NCI-H2081 treated with DMSO at 0.1 percent for 48 hours (cell line): ENCODE results near the gene GPATCH3.
"Not testable (repeated sequence)": the region's sequence is repeated elsewhere in the genome, so short reads cannot be mapped to it uniquely, and the experiment has no call there.

Experiments
- DNase-seq: peaks from one replicate; lab custom pipeline; 2025; lab: John Stamatoyannopoulos, UW

Gene GPATCH3

GRCh38 chr1:26913389-26913753 lies 13.1 kb upstream of the GPATCH3 start:
- no peak for DNase-seq

DNA sequence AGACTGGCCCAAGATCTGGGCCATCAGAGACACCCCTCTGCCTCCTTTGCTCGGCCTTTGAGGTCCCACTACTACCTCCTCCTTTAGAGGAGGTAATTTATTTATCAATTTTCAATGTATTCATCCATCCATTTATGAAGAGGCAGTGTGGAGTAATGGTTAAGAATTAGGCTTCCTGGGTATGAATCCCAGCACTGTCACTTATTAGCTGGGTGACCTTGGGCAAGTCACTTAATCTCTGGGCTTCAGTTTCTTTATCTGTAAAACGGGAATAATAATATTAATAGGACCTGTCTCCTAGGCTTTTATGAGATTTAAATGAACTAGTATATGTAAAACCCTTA lies 11.9 kb upstream of the GPATCH3 start:
- no peak for DNase-seq

DNA sequence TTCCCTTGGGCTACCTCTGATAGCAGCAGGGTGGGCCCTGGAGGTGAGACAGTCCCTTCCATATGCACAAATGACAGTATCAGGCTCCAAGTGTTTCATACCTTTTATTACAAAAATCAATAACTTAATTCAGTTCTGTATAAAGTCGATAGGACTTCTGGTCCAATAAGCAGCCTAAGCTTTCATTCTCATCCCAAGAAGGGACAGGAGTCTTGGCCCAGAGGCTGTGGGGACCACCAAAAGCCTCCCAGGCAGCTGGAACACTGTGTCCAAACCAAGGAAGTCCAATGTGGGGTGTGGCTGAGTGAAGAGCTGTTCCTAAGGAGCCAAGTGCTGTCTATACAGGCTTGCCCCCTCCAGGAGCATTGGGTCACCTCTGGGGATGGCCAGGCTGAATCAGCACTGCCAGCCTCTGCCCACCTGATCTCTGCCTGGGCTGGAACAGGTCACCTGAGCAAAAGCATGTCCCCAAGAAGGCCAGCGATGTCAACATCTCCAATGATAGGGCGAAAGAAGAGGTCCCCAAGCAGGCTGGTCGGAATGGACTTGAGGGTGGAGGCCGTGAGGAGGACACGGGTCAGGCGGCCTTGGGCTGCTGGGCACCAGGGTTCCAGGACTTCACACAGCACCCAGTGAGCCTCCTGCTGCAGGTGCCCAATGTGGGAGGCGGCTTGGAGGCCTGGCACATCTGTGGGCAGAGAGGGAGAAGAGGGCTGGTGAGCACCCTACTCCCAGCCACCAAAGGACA lies 11.3 kb upstream of the GPATCH3 start:
- DNase-seq, result no peak

DNA sequence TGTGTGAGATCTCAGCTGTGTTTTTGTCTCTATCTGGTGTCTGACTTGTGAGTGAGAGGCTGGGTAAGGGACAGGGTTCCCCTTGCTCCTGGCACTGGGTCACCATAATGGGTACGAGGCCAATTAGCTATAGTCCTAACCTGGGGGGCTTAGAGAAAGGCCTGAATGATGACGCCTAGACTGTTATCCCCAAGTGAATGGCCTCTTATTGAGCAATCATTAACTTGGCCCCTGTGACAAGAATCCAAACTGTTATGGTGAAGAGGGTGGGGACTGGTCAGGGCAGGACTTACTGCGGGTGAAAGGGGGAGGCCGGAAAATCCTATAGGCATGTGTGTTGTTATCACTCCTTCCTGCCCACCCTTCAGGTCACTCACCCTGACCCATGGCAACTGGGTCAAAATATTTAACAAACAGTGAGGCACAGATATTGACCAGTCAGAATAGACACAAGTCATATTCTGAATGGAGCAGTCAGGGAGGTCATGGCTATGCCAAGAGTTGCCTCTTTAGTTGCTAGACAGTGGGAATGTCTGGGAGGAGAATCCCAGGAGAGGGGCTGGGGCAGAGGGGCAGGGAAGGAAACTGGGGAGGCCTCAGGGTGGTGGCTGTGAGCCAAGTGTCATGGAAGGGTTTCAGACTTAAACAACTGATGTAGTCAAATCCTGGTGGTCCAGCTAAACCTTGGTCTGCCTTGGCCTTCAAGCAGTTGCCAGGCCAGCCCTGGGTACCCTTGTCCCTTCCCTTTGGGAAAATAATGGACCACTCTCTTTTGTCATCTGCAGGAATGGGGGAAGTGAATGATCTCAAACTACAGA lies 10.3 kb upstream of the GPATCH3 start:
- DNase-seq, result no peak

DNA sequence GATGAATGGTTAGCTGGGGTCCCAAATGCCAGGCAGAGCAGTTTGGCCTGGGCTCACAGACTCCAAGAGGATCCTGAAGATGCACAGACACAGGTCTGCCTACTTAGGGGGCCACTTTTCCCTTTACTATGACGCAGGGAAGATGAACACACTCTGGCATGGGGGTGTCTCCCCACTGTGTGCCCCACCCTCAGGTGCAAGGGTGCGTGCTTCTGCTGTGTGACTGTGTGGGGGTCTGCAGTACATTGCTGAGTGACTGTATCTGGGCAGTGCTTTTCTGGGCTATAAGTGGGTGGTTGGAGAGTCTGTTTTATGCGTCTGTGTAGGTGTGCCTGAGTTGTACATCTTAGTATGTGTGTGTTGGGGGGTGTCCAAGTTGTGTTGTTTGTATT lies 9.7 kb upstream of the GPATCH3 start:
- DNase-seq, result no peak

DNA sequence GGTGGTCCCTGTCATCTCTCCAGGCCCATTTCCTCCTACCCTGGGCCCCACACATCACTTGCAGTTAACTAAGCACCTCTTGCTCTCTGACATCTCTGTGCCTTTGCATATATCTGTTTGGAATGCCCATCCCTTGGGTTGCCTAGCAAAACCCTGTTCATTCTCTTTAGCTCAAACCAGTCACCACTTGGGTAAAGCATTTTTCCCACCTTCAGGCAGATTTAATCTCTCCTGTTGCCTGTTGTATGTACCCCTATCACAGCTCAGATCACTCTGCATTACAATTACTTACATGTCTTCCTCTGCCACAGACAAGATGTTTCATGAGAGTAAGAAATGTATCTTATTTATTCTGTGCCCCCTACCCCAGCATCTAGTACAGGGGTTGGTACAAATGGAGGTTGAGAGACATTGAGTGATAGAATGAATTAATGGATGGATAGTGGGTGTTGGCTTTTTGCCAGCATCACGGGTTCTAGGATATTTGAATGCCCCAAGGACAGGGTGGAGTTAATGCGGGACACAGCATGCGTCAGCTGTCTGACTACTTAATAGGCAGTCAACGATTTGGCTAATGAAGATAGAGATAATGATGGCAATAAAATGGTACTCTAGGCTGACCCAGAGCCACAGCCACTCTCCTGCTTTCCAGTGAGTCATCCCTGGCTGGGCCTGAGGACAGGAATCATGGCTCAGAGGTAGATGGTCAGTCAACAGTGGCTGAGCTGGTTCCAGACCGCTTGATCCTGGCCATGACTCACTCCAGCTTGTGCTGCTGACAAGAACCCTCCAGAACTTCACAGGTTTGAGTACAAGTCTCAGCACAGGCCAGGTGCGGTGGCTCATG lies 7.0 kb upstream of the GPATCH3 start:
- DNase-seq, result no peak

DNA sequence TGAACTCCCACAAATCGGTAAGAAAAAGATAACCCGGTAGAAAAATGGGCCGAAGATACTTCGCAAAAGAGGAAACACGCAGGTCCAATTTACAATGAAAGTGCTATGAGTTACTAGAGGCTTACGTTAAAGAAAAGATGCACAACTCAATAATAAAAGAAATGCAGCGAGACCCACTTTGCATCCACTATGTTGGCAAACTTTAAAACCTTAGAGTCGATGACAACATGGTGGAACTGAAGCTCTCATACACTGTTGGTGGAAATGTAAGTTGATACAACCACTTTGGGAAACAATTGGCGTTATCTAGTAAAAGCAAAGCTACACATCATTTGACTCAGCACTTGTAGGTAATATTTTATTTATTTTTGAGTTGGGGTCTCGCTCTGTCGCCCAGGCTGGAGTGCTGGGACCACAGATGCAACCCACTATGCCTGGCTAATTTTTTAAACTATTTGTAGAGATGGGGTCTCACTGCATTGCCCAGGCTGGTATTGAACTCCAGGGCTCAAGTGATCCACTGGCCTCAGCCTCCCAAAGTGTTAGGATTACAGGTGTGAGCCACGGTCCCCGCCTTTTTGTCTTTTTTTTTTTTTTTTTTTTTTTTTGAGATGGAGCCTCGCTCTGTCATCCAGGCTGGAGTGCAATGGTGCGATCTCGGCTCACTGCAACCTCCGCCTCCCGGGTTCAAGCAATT lies 696 bp upstream of the GPATCH3 start:
- DNase-seq, result no peak

- no peak for DNase-seq
These were observed 2.9 kb downstream of the GPATCH3 start for GRCh38 chr1:26897351-26897750.

GRCh38 chr1:26894263-26894662 lies 6.0 kb downstream of the GPATCH3 start:
- DNase-seq, result no peak

GRCh38 chr1:26890467-26890796 lies 9.8 kb downstream of the GPATCH3 start:
- no peak for DNase-seq

DNA sequence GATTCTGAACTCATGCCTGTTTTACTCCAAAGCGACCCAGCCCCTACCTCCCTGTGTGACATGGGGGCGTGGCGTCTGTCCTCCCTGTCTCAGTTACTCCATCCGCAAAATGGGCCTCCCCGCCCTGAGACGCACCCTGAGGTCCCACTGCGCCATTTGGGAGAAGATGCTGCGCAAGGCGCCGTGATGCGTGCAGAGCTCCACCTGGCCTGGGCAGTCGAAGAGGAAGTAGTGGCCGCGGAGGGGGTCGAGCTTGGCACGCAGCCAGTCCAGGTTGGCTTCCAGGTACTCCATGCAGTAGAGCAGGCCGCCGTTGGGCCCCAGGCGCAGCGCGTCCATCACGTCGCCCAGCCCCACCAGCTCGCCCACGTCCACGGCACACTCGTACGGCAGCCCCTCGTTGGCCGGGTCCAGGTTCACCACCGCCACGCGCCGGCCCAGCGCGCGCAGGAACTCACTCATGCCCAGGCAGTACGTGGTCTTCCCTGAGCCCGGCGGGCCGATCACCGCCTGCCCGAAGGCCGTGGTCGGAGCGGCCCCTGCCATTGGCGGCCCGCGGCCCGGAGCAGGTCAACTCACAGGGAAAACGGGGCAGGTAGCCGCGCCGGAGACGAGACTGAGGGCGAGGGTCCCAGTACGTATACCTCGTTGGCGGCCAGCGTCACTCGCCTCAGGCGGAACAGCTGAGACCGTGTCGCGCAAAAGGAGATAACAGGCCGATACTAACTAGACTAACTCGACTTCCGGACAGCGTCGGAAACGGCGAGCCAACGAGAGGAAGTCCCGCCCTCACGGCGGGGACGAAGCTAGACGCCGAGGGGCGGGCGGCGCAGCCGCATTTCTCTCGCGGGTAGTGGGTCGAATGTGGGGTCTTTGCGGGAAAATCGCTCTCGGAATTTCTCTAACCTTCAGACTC lies 10.5 kb downstream of the GPATCH3 start, which contains the start of gene GPN2:
Gene GPN2, minus strand, starts transcription at position 733 of the 916 bp plus-strand sequence. Its CDS starts 187 bp downstream, at position 546.
- no peak for DNase-seq

DNA sequence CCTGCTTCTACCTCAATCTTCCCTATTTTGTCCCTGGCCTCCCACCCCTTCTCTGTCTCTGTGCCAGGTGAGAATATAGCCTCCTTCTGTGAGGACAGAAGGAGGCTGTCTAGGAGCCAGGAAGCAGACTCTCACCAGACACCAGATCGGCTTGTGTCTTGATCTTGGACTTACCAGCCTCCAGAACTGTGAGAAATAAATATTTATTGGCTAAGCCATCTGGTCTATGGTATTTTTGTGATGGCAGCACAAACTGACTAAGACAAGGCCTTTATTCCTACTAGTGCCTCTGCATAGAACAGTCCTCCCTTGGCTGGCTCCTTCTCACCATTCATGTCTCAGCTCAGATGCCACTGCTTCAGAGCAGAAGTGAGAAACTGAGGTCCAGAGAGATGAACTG lies 12.0 kb downstream of the GPATCH3 start:
- DNase-seq, result no peak

DNA sequence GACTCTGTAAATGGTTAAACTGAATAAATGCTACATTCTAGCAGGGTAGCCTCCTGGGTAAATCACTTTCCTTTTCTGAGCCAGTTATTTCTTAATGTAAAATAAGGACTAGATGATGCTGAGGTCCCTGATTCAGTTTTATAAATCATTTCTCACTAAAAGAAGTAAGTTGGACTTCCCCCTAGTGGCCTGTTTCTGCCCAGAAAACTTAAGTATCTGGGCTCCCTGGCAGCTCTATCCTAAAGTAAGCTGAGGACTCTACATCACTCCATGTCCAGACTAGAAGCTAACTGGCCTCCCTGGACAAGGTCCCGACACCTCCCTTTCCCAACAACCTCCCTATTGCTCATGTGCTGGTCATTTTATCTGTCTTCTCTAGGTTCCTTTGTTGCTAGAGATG lies 13.1 kb downstream of the GPATCH3 start:
- no peak for DNase-seq

- DNase-seq, result no peak
These were observed 17.4 kb downstream of the GPATCH3 start for GRCh38 chr1:26882696-26883463.

- DNase-seq, result not testable (repeated sequence)
These were observed 18.7 kb downstream of the GPATCH3 start for GRCh38 chr1:26881611-26882010.

DNA sequence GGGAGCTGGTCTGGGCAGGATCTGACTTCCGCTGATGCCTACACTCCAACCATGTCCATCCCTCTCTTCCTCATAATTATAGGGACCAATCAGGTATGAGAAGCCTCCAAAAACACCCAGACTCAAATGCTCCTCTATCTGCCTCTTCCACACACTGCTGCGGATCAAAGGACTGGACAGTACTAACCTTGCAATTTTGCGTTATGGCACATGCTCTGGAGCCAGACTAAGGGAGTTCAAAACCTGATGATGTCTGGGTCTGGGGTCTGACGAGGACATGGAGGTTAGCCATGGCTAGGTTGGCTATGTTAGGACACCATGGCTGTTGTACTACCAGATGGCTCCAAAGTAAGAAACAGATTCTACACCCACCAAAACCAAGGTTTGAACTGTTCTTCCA lies 20.5 kb downstream of the GPATCH3 start:
- DNase-seq, result no peak

- DNase-seq, result no peak
These were observed 22.9 kb downstream of the GPATCH3 start for GRCh38 chr1:26877326-26877725.

DNA sequence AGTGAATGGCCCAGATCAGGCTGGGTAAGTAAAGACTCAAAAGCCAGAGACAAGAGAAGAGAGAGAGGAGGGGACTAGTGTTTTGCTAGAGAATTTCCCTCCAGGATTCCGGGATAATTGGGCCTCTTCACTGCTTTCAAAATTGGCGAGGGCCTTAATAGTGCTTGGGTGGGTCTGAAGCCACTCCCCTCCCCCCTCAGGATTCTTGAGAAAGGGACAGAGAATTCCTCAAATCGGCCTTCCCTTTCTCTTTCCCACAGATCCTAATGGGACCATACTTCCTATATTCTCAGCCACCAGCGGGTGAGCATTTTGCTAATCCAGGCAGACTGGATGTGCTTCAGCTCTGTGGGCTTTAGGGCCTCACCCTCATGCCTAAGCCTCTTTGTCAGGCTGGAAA lies 25.4 kb downstream of the GPATCH3 start:
- no peak for DNase-seq

DNA sequence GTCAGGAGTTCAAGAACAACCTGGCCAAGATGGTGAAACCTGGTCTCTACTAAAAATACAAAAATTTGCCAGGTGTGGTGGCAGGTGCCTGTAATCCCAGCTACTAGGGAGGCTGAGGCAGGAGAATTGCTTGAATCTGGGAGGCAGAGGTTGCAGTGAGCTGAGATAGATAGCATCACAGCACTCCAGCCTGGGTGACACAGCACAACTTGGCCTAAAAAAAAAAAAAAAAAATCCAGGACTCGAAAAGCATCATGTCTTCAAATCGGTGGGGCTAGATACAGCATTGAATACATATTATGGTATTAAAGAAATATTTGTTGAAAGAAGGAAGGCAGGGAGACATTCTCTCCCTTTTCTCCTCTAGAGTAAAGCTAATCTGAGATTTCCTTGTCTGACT lies 27.2 kb downstream of the GPATCH3 start:
- DNase-seq, result not testable (repeated sequence)
